ENCODE results near the gene TOPORS.

DNA sequence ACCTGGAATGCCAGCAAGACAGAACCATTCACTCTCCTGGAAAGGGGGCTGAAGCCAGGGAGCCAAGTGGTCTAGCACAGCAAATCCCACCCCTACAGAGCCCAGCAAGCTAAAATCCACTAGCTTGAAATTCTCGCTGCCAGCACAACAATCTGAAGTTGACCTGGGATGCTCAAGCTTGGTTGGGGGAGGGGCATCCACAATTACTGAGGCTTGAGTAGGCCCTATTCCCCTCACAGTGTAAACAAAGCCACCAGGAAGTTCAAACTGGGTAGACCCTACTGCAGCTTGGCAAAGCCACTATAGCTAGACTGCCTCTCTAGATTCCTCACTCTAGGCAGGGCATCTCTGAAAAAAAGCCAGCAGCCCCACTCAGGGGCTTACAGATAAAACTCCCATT, 43.7 kb downstream of the TOPORS start:
- TF ChIP-seq, protein P1, sequence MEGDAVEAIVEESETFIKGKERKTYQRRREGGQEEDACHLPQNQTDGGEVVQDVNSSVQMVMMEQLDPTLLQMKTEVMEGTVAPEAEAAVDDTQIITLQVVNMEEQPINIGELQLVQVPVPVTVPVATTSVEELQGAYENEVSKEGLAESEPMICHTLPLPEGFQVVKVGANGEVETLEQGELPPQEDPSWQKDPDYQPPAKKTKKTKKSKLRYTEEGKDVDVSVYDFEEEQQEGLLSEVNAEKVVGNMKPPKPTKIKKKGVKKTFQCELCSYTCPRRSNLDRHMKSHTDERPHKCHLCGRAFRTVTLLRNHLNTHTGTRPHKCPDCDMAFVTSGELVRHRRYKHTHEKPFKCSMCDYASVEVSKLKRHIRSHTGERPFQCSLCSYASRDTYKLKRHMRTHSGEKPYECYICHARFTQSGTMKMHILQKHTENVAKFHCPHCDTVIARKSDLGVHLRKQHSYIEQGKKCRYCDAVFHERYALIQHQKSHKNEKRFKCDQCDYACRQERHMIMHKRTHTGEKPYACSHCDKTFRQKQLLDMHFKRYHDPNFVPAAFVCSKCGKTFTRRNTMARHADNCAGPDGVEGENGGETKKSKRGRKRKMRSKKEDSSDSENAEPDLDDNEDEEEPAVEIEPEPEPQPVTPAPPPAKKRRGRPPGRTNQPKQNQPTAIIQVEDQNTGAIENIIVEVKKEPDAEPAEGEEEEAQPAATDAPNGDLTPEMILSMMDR (conservative IDR thresholded peaks at IDR 0.05 in 1 of 2, IDR thresholded peaks at IDR 0.05 in 1 of 2; ENCODE audit: extremely low read depth in 1 of 2, insufficient read depth in 1 of 2, low read depth in 1 of 2, low read length in 2 of 2), result no peak
- no peak for TF ChIP-seq EZH2 (IDR thresholded peaks at IDR 0.05; ENCODE audit: borderline replicate concordance, low read length)
